DOHH2 (cell line): Measurements from ENCODE around the gene ARHGEF26.

Experiments used
- H3F3A ChIP-seq: fragments of 200-600 bp; sonication (generic), shearing (Covaris generic); 2 replicates; pipeline ENCODE4 v1.6.0; 2016; ENCODE audit warnings: antibody characterized with exemption, mild to moderate bottlenecking; ENCODE audit not compliant: control insufficient read depth, insufficient read depth
- H3K27ac ChIP-seq: fragments of 200-600 bp; sonication (generic); 2 replicates; pipeline ENCODE4 v1.5.1; 2014; ENCODE audit warnings: low read depth, mild to moderate bottlenecking, low read length, moderate library complexity
- H3K27me3 ChIP-seq: fragments of 200-600 bp; sonication (generic); 2 replicates; pipeline ENCODE4 v1.6.1; 2014; ENCODE audit warnings: mild to moderate bottlenecking, low read length, mixed read lengths; ENCODE audit not compliant: control insufficient read depth
- H3K36me3 ChIP-seq: fragments of 200-600 bp; sonication (generic); 2 replicates; pipeline ENCODE4 v1.6.1; 2014; ENCODE audit warnings: mild to moderate bottlenecking, low read length, moderate library complexity, mixed read lengths; ENCODE audit not compliant: control insufficient read depth
- H3K4me1 ChIP-seq: fragments of 200-600 bp; sonication (generic); 2 replicates; pipeline ENCODE4 v1.6.1; 2014; ENCODE audit warnings: mild to moderate bottlenecking, low read length, mixed read lengths; ENCODE audit not compliant: control insufficient read depth
- H3K4me2 ChIP-seq: fragments of 200-600 bp; sonication (generic); 2 replicates; pipeline ENCODE4 v1.6.0; 2014; ENCODE audit warnings: mild to moderate bottlenecking, low read length, moderate library complexity
- H3K4me3 ChIP-seq: fragments of 200-600 bp; sonication (generic); 2 replicates; pipeline ENCODE4 v1.5.1; 2014; ENCODE audit warnings: mild to moderate bottlenecking, low read length, mixed read lengths
- H3K79me2 ChIP-seq: fragments of 200-600 bp; sonication (generic); 2 replicates; pipeline ENCODE4 v1.6.1; 2014; ENCODE audit warnings: mild to moderate bottlenecking, low read length, mixed read lengths; ENCODE audit not compliant: control insufficient read depth
- H3K9me2 ChIP-seq: fragments of 200-600 bp; sonication (generic); replicated peaks from 2 replicates; pipeline ENCODE4 v1.6.1; 2014; ENCODE audit warnings: mild to moderate bottlenecking, low read length, mixed read lengths; ENCODE audit not compliant: control insufficient read depth
- H3K9me3 ChIP-seq: fragments of 200-600 bp; sonication (generic); 2 replicates; pipeline ENCODE4 v1.6.1; 2014; ENCODE audit warnings: antibody characterized with exemption, low read length, mixed read lengths; ENCODE audit not compliant: control insufficient read depth, insufficient read depth
- H4K20me1 ChIP-seq: fragments of 200-600 bp; sonication (generic); 2 replicates; pipeline ENCODE4 v1.6.0; 2014; ENCODE audit warnings: low read depth, mild to moderate bottlenecking, antibody characterized with exemption, low read length, moderate library complexity; ENCODE audit not compliant: control insufficient read depth, insufficient read depth
- EZH2phosphoT487 ChIP-seq: fragments of 200-600 bp; sonication (generic); IDR thresholded peaks from 2 replicates; pipeline ENCODE4 v1.6.1; 2017; ENCODE audit warnings: borderline replicate concordance, mild to moderate bottlenecking, antibody characterized with exemption, low read length, moderate library complexity, mixed read lengths
- TF ChIP-seq, protein P1 (sequence below): fragments of 200-600 bp; sonication (generic); IDR thresholded peaks from one replicate; pipeline ENCODE4 v1.5.1; 2014; ENCODE audit warnings: antibody characterized with exemption, mild to moderate bottlenecking, low read depth, low read length; ENCODE audit not compliant: poor library complexity, severe bottlenecking

Gene ARHGEF26

DNA sequence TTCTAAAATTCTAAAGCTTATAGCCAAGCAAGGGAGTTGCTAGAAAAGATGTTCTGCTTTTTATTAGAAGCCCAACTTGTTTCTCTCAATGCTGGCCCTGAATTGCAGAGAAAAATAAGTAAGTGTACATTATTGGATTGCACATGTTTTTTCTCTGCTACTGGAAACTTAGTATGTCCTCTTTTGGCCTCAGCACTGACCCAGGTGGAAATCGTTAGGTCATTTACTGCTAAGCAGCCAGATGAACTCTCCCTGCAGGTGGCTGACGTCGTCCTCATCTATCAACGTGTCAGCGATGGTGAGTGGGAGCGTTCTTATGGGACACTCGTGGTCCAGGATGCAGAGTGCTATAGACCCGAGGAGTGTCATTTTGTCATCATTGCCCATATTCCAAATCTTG, 133.3 kb downstream of the ARHGEF26 start:
- Histone ChIP-seq H3K9me2 (no peaks in the 10 kb centered on the region), H3F3A (no peaks in the 10 kb centered on the region), H3K4me2 (no peak overlapping the region), H4K20me1 (no peaks in the 10 kb centered on the region), H3K79me2 (no peaks in the 10 kb centered on the region), H3K36me3 (peaks cover 26% of the 10 kb centered on the region), H3K4me3 (no peak overlapping the region), H3K27me3 (no peaks in the 10 kb centered on the region), H3K27ac (no peak overlapping the region), H3K9me3 (no peaks in the 10 kb centered on the region), H3K4me1 (no peaks in the 10 kb centered on the region)
- TF ChIP-seq EZH2phosphoT487: no peak
- TF ChIP-seq, protein P1, sequence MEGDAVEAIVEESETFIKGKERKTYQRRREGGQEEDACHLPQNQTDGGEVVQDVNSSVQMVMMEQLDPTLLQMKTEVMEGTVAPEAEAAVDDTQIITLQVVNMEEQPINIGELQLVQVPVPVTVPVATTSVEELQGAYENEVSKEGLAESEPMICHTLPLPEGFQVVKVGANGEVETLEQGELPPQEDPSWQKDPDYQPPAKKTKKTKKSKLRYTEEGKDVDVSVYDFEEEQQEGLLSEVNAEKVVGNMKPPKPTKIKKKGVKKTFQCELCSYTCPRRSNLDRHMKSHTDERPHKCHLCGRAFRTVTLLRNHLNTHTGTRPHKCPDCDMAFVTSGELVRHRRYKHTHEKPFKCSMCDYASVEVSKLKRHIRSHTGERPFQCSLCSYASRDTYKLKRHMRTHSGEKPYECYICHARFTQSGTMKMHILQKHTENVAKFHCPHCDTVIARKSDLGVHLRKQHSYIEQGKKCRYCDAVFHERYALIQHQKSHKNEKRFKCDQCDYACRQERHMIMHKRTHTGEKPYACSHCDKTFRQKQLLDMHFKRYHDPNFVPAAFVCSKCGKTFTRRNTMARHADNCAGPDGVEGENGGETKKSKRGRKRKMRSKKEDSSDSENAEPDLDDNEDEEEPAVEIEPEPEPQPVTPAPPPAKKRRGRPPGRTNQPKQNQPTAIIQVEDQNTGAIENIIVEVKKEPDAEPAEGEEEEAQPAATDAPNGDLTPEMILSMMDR: no peak

DNA sequence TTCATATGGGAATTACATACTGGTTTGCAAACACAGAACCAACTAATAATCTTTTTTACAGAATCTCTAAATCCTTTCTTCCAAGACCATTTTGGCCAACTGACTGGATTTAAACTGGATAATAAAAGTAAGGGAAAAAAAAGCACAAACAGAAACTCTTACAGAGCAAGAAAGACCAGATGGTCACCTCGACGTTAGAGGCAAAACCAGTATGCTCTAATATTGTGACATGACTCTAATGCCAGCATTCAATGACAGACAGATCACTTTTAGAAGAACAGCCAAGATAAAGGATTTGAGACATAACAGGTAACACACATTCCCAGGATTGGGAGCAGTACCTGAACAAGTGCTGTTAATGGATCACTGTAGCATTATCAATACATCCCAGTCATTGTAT, 152.2 kb downstream of the ARHGEF26 start:
- Histone ChIP-seq H3K4me3 (no peak overlapping the region), H3K27me3 (no peaks in the 10 kb centered on the region), H3K4me2 (no peak overlapping the region), H3K9me3 (no peaks in the 10 kb centered on the region), H3F3A (no peaks in the 10 kb centered on the region), H3K79me2 (no peaks in the 10 kb centered on the region), H3K4me1 (no peaks in the 10 kb centered on the region), H3K9me2 (no peaks in the 10 kb centered on the region), H4K20me1 (no peaks in the 10 kb centered on the region), H3K27ac (no peak overlapping the region), H3K36me3 (peaks cover 80% of the 10 kb centered on the region)
- TF ChIP-seq, protein P1: no peak

DNA sequence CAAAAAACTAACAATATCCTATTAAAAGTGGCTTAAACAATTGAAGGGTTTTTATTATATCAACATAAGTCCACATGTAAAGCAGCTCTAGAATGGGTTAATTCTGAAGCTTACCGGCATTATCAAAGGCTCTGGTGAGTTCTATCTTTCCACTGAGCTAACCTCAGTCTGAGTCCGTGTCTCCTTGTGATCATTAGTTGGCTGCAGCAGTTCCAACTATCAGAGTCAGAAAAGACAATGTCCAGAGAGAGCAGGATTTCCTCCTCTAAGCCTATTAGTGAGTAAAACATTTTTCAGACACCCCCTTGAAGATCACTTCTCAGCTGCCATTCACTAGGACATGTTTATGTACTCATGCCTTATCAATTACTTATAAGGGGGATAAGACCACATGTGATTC, 153.2 kb downstream of the ARHGEF26 start:
- Histone ChIP-seq H3K4me3 (no peak overlapping the region), H3K4me2 (no peak overlapping the region), H3K27ac (no peak overlapping the region), H4K20me1 (no peaks in the 10 kb centered on the region), H3F3A (no peaks in the 10 kb centered on the region), H3K27me3 (no peaks in the 10 kb centered on the region), H3K36me3 (peaks cover 88% of the 10 kb centered on the region), H3K9me3 (no peaks in the 10 kb centered on the region), H3K79me2 (no peaks in the 10 kb centered on the region), H3K4me1 (no peaks in the 10 kb centered on the region), H3K9me2 (no peaks in the 10 kb centered on the region)
- TF ChIP-seq EZH2phosphoT487: no peak
- TF ChIP-seq, protein P1: no peak

DNA sequence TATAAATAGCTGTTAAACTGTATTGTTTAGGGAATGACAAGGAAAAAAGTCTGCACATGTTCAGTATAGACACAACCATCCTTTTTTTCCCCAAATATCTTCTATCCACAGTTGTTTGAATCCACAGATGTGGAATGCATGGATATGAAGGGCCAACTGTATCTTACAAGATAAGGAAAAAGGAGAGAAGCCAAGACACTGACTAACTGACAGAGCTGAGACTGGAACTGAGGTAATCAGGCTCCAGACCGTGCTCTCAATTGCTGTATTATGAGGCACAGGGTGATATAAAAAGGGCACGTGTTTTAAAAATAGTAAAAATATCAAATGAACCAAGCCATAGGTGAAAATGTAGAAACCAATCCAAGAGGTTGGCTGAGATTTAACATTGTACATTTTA, 154.1 kb downstream of the ARHGEF26 start:
- Histone ChIP-seq H3K4me1 (no peaks in the 10 kb centered on the region), H3K4me3 (no peak overlapping the region), H3K36me3 (peaks cover 91% of the 10 kb centered on the region), H3K27me3 (no peaks in the 10 kb centered on the region), H3K4me2 (no peak overlapping the region), H3K9me2 (no peaks in the 10 kb centered on the region), H3K27ac (no peak overlapping the region), H3F3A (no peaks in the 10 kb centered on the region), H4K20me1 (no peaks in the 10 kb centered on the region), H3K79me2 (no peaks in the 10 kb centered on the region), H3K9me3 (no peaks in the 10 kb centered on the region)
- TF ChIP-seq, protein P1: no peak
- TF ChIP-seq EZH2phosphoT487: no peak
